ENCODE data around the gene TRIP4. TPM values are rescaled to one million over a fixed set of nuclear protein-coding genes. Genes with fewer than 3 reads are reported as not detected.

The TRIP4 gene
- total RNA-seq, 1 experiment from 2014 or later = 6.0 TPM

DNA sequence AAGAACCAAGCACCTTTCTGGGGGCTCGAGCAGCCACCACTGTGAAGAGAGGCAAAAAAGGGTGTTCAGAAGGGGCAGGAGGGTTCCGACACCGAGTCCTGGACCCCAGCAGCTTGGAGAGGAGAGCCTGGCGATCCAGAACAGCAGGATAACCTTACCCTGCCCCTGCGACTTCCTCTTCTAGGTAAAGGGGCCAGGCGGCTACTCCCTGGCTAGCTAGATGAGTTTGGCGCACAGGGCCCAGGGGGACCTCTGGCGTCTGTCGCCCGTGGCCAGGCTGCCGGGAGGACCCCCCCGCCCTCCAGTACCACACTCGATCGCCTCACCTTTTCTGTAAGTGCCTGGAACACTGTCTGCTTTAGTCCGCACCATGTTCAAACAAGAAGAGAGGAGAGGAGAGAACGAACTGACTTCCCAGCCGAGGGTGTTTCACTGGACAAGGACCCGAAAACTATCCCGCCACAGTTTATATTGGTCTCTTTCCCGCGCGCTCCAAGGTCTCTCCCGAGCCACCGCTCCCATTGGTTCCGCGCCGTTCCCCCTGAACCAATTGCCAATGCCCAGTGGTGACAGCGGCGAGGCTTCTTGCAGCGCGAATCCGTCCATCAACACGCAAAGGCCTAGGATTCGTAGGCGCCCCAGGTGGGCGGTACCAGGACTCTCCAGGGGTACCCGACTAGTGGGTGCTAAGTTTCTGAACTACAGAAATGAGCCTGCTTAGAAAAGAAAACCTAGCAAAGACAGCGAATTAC lies 6.5 kb upstream of the TRIP4 start, which contains the start of gene PCLAF:
TSS of gene PCLAF (minus strand) at position 442 of the 752 bp plus-strand sequence. CDS start at position 372, 70 bp downstream.
- peak; percentile 93 for DNase-seq
- Histone ChIP-seq H2AFZ (ENCODE audit: low read length) (peak within 1 kb of the TSS; percentile 92), H3K9ac (ENCODE audit: low read length) (peak within 1 kb of the TSS; percentile 88), H3K36me3 (ENCODE audit: low read depth, low read length) (no peaks in the 10 kb centered on the region), H3K4me3 (ENCODE audit: low read length) (peak within 1 kb of the TSS; percentile 88), H3K79me2 (ENCODE audit: low read length) (peaks cover 31% of the 10 kb centered on the region), H3K9me2 (replicated peaks; ENCODE audit: low read length) (no peaks in the 10 kb centered on the region), H3K4me1 (ENCODE audit: insufficient read depth, low read length) (no peaks in the 10 kb centered on the region; the same call in 1 of the 2 replicates), H3K9me3 (ENCODE audit: low read length) (no peaks in the 10 kb centered on the region), H3K27me3 (ENCODE audit: low read length) (no peaks in the 10 kb centered on the region), H3K4me2 (ENCODE audit: low read length) (peak within 1 kb of the TSS; percentile 96), H3F3A (ENCODE audit: low read length, unreplicated experiment) (no peaks in the 10 kb centered on the region), H4K20me1 (ENCODE audit: low read length) (no peaks in the 10 kb centered on the region), H3K27ac (ENCODE audit: low read length) (no peak within 1 kb of the TSS)
- ChIA-PET POLR2A (ENCODE audit: unreplicated experiment) (no interaction called here), CTCF (no interaction called here)
- BruUV-seq (replicated peaks) = TSS peak; percentile 70
- ATAC-seq = peak; percentile 99
- TF ChIP-seq EZH2phosphoT487 (IDR thresholded peaks at IDR 0.05; ENCODE audit: borderline replicate concordance, low read length) (no peak), EZH2 (IDR thresholded peaks at IDR 0.05; ENCODE audit: low read length, unreplicated experiment) (no peak)
- intact Hi-C loops (cut with micrococcal nuclease) = no loop called here

DNA sequence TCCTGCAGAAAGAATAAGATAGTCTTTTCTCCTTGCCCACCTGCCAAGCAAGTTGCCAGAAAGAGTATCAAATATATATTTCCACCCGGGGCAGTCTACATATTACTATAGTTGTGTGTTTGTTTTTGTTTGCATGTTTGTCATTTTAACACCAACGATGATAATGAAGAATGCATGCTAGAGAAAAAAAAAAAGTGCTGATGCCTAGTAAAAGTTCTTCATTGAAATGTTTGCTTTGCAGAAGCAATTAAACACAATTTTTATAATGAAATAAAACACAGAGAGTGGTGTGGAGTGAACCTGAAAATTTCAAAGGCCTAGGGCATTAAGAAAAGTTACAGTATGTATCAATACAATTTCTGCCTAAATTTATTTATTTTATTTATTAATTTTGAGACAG lies 3.9 kb upstream of the TRIP4 start:
- ChIA-PET CTCF (no interaction called here), POLR2A (ENCODE audit: unreplicated experiment) (no interaction called here)
- H2AFZ ChIP-seq (ENCODE audit: low read length) = no peak overlapping the region
- H3K4me2 ChIP-seq (ENCODE audit: low read length) = no peak overlapping the region
- peaks cover 5% of the 10 kb centered on the region; the same call in 1 of the 2 replicates for H3K4me1 ChIP-seq (ENCODE audit: insufficient read depth, low read length)
- no peak overlapping the region for H3K27ac ChIP-seq (ENCODE audit: low read length)
- no peaks in the 10 kb centered on the region for H3K9me2 ChIP-seq (replicated peaks; ENCODE audit: low read length)
- H3K27me3 ChIP-seq (ENCODE audit: low read length) = no peaks in the 10 kb centered on the region
- no peak for DNase-seq
- H3F3A ChIP-seq (ENCODE audit: low read length, unreplicated experiment) = no peaks in the 10 kb centered on the region
- ATAC-seq = no peak
- no peaks in the 10 kb centered on the region for H4K20me1 ChIP-seq (ENCODE audit: low read length)
- peaks cover 39% of the 10 kb centered on the region for H3K79me2 ChIP-seq (ENCODE audit: low read length)
- no peaks in the 10 kb centered on the region for H3K36me3 ChIP-seq (ENCODE audit: low read depth, low read length)
- H3K4me3 ChIP-seq (ENCODE audit: low read length) = no peak overlapping the region
- intact Hi-C loops (cut with micrococcal nuclease) = no loop called here
- BruUV-seq (replicated peaks) = no TSS peak
- H3K9me3 ChIP-seq (ENCODE audit: low read length) = no peaks in the 10 kb centered on the region
- TF ChIP-seq, protein P1, sequence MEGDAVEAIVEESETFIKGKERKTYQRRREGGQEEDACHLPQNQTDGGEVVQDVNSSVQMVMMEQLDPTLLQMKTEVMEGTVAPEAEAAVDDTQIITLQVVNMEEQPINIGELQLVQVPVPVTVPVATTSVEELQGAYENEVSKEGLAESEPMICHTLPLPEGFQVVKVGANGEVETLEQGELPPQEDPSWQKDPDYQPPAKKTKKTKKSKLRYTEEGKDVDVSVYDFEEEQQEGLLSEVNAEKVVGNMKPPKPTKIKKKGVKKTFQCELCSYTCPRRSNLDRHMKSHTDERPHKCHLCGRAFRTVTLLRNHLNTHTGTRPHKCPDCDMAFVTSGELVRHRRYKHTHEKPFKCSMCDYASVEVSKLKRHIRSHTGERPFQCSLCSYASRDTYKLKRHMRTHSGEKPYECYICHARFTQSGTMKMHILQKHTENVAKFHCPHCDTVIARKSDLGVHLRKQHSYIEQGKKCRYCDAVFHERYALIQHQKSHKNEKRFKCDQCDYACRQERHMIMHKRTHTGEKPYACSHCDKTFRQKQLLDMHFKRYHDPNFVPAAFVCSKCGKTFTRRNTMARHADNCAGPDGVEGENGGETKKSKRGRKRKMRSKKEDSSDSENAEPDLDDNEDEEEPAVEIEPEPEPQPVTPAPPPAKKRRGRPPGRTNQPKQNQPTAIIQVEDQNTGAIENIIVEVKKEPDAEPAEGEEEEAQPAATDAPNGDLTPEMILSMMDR (conservative IDR thresholded peaks at IDR 0.05; ENCODE audit: low read depth, low read length) = no peak
- TF ChIP-seq EZH2phosphoT487 (IDR thresholded peaks at IDR 0.05; ENCODE audit: borderline replicate concordance, low read length) (no peak), EZH2 (IDR thresholded peaks at IDR 0.05; ENCODE audit: low read length, unreplicated experiment) (no peak)
- H3K9ac ChIP-seq (ENCODE audit: low read length) = no peak overlapping the region

DNA sequence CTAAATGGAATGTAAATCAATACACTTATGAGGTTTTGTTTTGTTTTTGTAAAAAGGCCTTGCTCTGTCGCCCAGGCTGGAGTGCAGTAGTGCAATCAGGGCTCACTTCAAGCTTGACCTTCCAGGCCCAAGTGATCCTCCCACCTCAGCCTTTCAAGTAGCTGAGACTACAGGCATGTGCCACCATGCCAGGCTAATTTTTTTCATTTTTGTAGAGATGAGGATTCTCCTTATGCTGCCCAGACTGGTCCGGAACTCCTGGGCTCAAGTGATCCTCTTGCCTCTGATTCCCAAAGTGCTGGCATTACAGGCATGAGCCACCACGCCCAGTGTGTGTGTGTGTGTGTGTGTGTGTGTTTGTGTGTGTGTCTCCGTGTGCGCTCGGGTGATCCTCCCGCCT lies 1.3 kb upstream of the TRIP4 start:
- Histone ChIP-seq H3K79me2 (ENCODE audit: low read length) (peaks cover 25% of the 10 kb centered on the region), H3K27ac (ENCODE audit: low read length) (no peak overlapping the region), H2AFZ (ENCODE audit: low read length) (no peak overlapping the region), H3K4me1 (ENCODE audit: insufficient read depth, low read length) (peaks cover 5% of the 10 kb centered on the region; the same call in 1 of the 2 replicates), H3K4me3 (ENCODE audit: low read length) (no peak overlapping the region), H3K9ac (ENCODE audit: low read length) (no peak overlapping the region), H3K9me3 (ENCODE audit: low read length) (no peaks in the 10 kb centered on the region), H3K4me2 (ENCODE audit: low read length) (no peak overlapping the region), H3F3A (ENCODE audit: low read length, unreplicated experiment) (no peaks in the 10 kb centered on the region), H3K9me2 (replicated peaks; ENCODE audit: low read length) (no peaks in the 10 kb centered on the region), H3K27me3 (ENCODE audit: low read length) (no peaks in the 10 kb centered on the region), H4K20me1 (ENCODE audit: low read length) (no peaks in the 10 kb centered on the region), H3K36me3 (ENCODE audit: low read depth, low read length) (no peaks in the 10 kb centered on the region)
- POLR2A ChIA-PET (ENCODE audit: unreplicated experiment) = no interaction called here
- DNase-seq (no peak), ATAC-seq (no peak)
- TF ChIP-seq EZH2 (IDR thresholded peaks at IDR 0.05; ENCODE audit: low read length, unreplicated experiment) = no peak
- TF ChIP-seq, protein P1 (conservative IDR thresholded peaks at IDR 0.05; ENCODE audit: low read depth, low read length) = no peak
- TF ChIP-seq EZH2phosphoT487 (IDR thresholded peaks at IDR 0.05; ENCODE audit: borderline replicate concordance, low read length) = no peak
- CTCF ChIA-PET = no interaction called here
- intact Hi-C loops (cut with micrococcal nuclease) = no loop called here
- BruUV-seq (replicated peaks) = no TSS peak
